SK-N-SH treated with all-trans-retinoic acid at 6 μM for 48 hours (cell line): ENCODE results near the gene MAST4.

Experiments
- ATAC-seq: fragments of 200-7000 bp; cut with Tn5 transposase; 3 replicates; pipeline ENCODE4 v1.9.1; 2020; ENCODE audit warnings: mild to moderate bottlenecking, moderate library complexity
- ARNTL ChIP-seq: fragments of 450-650 bp; formaldehyde crosslinking; IDR thresholded peaks from 2 replicates; pipeline ENCODE4 v1.5.0; 2020; ENCODE audit warnings: low read depth, mild to moderate bottlenecking, moderate library complexity, borderline replicate concordance
- BACH2 ChIP-seq: fragments of 250-450 bp; sonication (Bioruptor Pico); IDR thresholded peaks from 2 replicates; pipeline ENCODE4 v1.9.0; 2021; ENCODE audit warnings: mild to moderate bottlenecking, borderline replicate concordance
- CREB5 ChIP-seq: fragments of 250-450 bp; sonication (Bioruptor Pico); IDR thresholded peaks from 2 replicates; pipeline ENCODE4 v1.5.1; 2020; ENCODE audit warnings: low read depth, mild to moderate bottlenecking, moderate library complexity
- CSDC2 ChIP-seq: fragments of 250-450 bp; sonication (Bioruptor Pico); IDR thresholded peaks from 2 replicates; pipeline ENCODE4 v1.5.0; 2020; ENCODE audit warnings: mild to moderate bottlenecking, moderate library complexity
- CSRNP3 ChIP-seq: fragments of 250-450 bp; sonication (Bioruptor Pico); IDR thresholded peaks from 2 replicates; pipeline ENCODE4 v1.5.1; 2021; ENCODE audit warnings: mild to moderate bottlenecking, moderate library complexity
- ESRRG ChIP-seq: fragments of 250-450 bp; sonication (Bioruptor Pico); IDR thresholded peaks from 2 replicates; pipeline ENCODE4 v1.6.1; 2021; ENCODE audit warnings: mild to moderate bottlenecking
- GLIS3 ChIP-seq: fragments of 250-450 bp; sonication (Bioruptor Pico); IDR thresholded peaks from 2 replicates; pipeline ENCODE4 v1.5.0; 2020; ENCODE audit warnings: mild to moderate bottlenecking, moderate library complexity
- OSR1 ChIP-seq: fragments of 250-450 bp; sonication (Bioruptor Pico); IDR thresholded peaks from 2 replicates; pipeline ENCODE4 v1.8.0; 2022; ENCODE audit warnings: moderate library complexity, mild to moderate bottlenecking, inconsistent platforms
- POU6F1 ChIP-seq: fragments of 250-450 bp; sonication (Bioruptor Pico); IDR thresholded peaks from 2 replicates; pipeline ENCODE4 v1.8.0; 2021; ENCODE audit warnings: low read depth, mild to moderate bottlenecking, moderate library complexity, borderline replicate concordance
- PPARA ChIP-seq: fragments of 250-450 bp; sonication (Bioruptor Pico); IDR thresholded peaks from 2 replicates; pipeline ENCODE4 v1.5.0; 2020; ENCODE audit warnings: mild to moderate bottlenecking, borderline replicate concordance
- SNAI2 ChIP-seq: fragments of 250-450 bp; sonication (Bioruptor Pico); IDR thresholded peaks from 2 replicates; pipeline ENCODE4 v1.5.0; 2020; ENCODE audit warnings: mild to moderate bottlenecking, moderate library complexity
- TCF4 ChIP-seq: fragments of 250-450 bp; sonication (Bioruptor Pico); IDR thresholded peaks from 2 replicates; pipeline ENCODE4 v1.8.0; 2021; ENCODE audit warnings: mild to moderate bottlenecking, moderate library complexity, borderline replicate concordance
- TOX ChIP-seq: fragments of 250-450 bp; sonication (Bioruptor Pico); IDR thresholded peaks from 2 replicates; pipeline ENCODE4 v1.8.0; 2021; ENCODE audit warnings: mild to moderate bottlenecking, moderate library complexity, borderline replicate concordance
- TSHZ2 ChIP-seq: fragments of 250-450 bp; sonication (Bioruptor Pico); IDR thresholded peaks from 2 replicates; pipeline ENCODE4 v1.5.0; 2020; ENCODE audit warnings: mild to moderate bottlenecking, moderate library complexity
- ZC3H10 ChIP-seq: fragments of 250-450 bp; sonication (Bioruptor Pico); IDR thresholded peaks from 2 replicates; pipeline ENCODE4 v1.5.1; 2021; ENCODE audit warnings: mild to moderate bottlenecking, moderate library complexity
- ZFP3 ChIP-seq: fragments of 250-450 bp; sonication (Bioruptor Pico); IDR thresholded peaks from 2 replicates; pipeline ENCODE4 v1.5.0; 2020; ENCODE audit warnings: mild to moderate bottlenecking, moderate library complexity
- ZFP30 ChIP-seq: fragments of 450-650 bp; formaldehyde crosslinking; IDR thresholded peaks from 2 replicates; pipeline ENCODE4 v1.5.0; 2022; ENCODE audit warnings: mild to moderate bottlenecking, moderate library complexity
- ZNF565 ChIP-seq: fragments of 450-650 bp; formaldehyde crosslinking; conservative IDR thresholded peaks from 2 replicates; pipeline ENCODE4 v1.5.0; 2020; ENCODE audit warnings: low read depth, mild to moderate bottlenecking, moderate library complexity
- ZNF70 ChIP-seq: fragments of 450-650 bp; formaldehyde crosslinking; IDR thresholded peaks from 2 replicates; pipeline ENCODE4 v1.5.0; 2020; ENCODE audit warnings: mild to moderate bottlenecking, moderate library complexity
- ZNF8 ChIP-seq: fragments of 450-650 bp; formaldehyde crosslinking; IDR thresholded peaks from 2 replicates; pipeline ENCODE4 v1.5.0; 2020; ENCODE audit warnings: mild to moderate bottlenecking, moderate library complexity

MAST4 gene

GRCh38 chr5:66982056-66982387 lies 385.8 kb downstream of the MAST4 start:
- ATAC-seq: no peak
- TF ChIP-seq ZNF565 (CRISPR knock-in tag): no peak
- TF ChIP-seq ZFP30 (CRISPR knock-in tag): no peak
- TF ChIP-seq ZNF8 (CRISPR knock-in tag): no peak
- TF ChIP-seq ZC3H10 (CRISPR knock-in tag): no peak
- no peak for TF ChIP-seq CSDC2
- TF ChIP-seq ARNTL: no peak
- TF ChIP-seq ZNF70 (CRISPR knock-in tag): no peak
- TF ChIP-seq TSHZ2 (CRISPR knock-in tag): no peak
- TF ChIP-seq SNAI2 (CRISPR knock-in tag): no peak
- no peak for TF ChIP-seq BACH2 (CRISPR knock-in tag)
- TF ChIP-seq CSRNP3 (CRISPR knock-in tag): no peak
- no peak for TF ChIP-seq OSR1 (CRISPR knock-in tag)

- no peak for ATAC-seq
- no peak for TF ChIP-seq ZFP30 (CRISPR knock-in tag)
- TF ChIP-seq, all 23 proteins: peak for 0
These were observed 386.3 kb downstream of the MAST4 start for GRCh38 chr5:66982470-66982869.

- ATAC-seq: no peak
- TF ChIP-seq CSRNP3 (CRISPR knock-in tag) (no peak), POU6F1 (CRISPR knock-in tag) (no peak), GLIS3 (CRISPR knock-in tag) (no peak), ZNF8 (CRISPR knock-in tag) (no peak), TSHZ2 (CRISPR knock-in tag) (no peak), TCF4 (CRISPR knock-in tag) (no peak), PPARA (CRISPR knock-in tag) (no peak), OSR1 (CRISPR knock-in tag) (no peak), ZNF565 (CRISPR knock-in tag) (no peak), ZFP3 (CRISPR knock-in tag) (no peak), CSDC2 (no peak), ESRRG (CRISPR knock-in tag) (no peak), ZFP30 (CRISPR knock-in tag) (no peak), ZC3H10 (CRISPR knock-in tag) (no peak), TOX (CRISPR knock-in tag) (no peak), CREB5 (CRISPR knock-in tag) (no peak)
These were observed 389.2 kb downstream of the MAST4 start for GRCh38 chr5:66985417-66985816.
